ENCODE measurements around the gene RNF32.

GRCh38 chr7:156655251-156655650 lies 14.7 kb downstream of the RNF32 start:
- TF ChIP-seq, protein P1, sequence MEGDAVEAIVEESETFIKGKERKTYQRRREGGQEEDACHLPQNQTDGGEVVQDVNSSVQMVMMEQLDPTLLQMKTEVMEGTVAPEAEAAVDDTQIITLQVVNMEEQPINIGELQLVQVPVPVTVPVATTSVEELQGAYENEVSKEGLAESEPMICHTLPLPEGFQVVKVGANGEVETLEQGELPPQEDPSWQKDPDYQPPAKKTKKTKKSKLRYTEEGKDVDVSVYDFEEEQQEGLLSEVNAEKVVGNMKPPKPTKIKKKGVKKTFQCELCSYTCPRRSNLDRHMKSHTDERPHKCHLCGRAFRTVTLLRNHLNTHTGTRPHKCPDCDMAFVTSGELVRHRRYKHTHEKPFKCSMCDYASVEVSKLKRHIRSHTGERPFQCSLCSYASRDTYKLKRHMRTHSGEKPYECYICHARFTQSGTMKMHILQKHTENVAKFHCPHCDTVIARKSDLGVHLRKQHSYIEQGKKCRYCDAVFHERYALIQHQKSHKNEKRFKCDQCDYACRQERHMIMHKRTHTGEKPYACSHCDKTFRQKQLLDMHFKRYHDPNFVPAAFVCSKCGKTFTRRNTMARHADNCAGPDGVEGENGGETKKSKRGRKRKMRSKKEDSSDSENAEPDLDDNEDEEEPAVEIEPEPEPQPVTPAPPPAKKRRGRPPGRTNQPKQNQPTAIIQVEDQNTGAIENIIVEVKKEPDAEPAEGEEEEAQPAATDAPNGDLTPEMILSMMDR (IDR thresholded peaks at IDR 0.05) = no peak
- no peak for TF ChIP-seq POLR2A (IDR thresholded peaks at IDR 0.05)
